ENCODE data around the gene C16orf78. TPM values are rescaled to one million over a fixed set of nuclear protein-coding genes. Genes with fewer than 3 reads are reported as not detected.

C16orf78 gene
- total RNA-seq, 6 experiments from 2014 or later, result not detected

DNA sequence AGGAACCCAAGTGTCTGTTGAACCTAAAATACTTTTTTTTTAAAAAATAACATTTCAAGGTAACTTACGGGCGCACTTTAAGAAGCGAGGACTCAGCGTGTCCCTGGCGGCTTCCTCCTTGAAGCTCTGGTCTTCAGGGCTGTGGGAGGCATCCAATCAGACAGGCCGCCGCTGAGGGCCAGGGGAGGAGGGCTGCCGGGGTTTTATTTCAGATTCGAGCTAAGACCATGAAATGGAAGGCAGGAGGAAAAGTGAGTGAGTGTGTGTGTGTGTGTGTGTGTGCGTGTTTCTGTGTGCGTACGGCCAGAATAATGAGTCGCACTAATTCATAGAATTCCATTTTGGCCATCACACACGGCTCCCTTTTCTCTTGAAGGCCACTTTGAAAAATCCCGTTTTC is 41.1 kb downstream of the C16orf78 start:
- Mint-ChIP-seq H3K27ac (no peak overlapping the region), H3K36me3 (ENCODE audit: low read depth) (no peaks in the 10 kb centered on the region), H3K4me1 (ENCODE audit: low read depth) (no peaks in the 10 kb centered on the region), H3K9me3 (peaks cover 34% of the 10 kb centered on the region), H3K27me3 (ENCODE audit: insufficient read depth) (peaks cover 2% of the 10 kb centered on the region; the same call in 1 of the 2 replicates), H3K4me3 (no peak overlapping the region)
- DNase-seq, result no peak
- TF ChIP-seq, protein P1, sequence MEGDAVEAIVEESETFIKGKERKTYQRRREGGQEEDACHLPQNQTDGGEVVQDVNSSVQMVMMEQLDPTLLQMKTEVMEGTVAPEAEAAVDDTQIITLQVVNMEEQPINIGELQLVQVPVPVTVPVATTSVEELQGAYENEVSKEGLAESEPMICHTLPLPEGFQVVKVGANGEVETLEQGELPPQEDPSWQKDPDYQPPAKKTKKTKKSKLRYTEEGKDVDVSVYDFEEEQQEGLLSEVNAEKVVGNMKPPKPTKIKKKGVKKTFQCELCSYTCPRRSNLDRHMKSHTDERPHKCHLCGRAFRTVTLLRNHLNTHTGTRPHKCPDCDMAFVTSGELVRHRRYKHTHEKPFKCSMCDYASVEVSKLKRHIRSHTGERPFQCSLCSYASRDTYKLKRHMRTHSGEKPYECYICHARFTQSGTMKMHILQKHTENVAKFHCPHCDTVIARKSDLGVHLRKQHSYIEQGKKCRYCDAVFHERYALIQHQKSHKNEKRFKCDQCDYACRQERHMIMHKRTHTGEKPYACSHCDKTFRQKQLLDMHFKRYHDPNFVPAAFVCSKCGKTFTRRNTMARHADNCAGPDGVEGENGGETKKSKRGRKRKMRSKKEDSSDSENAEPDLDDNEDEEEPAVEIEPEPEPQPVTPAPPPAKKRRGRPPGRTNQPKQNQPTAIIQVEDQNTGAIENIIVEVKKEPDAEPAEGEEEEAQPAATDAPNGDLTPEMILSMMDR (IDR thresholded peaks at IDR 0.05), result no peak

DNA sequence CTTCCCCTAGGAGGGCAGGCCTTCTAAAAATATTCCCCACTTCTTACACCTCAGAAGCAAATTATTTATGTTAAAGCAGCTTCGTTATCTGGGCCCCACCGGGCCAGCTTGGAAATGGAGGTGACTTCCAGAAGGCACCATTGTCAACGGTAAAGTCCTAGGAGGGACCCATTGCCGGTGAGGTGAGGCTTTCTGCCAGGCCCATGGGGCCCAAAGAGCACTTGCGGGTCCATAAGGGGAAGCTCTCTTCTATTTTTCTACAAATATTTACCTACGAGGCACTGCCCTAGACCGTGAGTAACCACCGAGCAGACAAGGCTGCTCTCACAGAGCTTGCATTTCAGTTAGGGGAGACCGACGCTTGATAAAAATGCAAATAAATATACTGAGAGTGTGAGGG is 41.5 kb downstream of the C16orf78 start:
- DNase-seq, result no peak
- no peaks in the 10 kb centered on the region for H3K36me3 Mint-ChIP-seq (ENCODE audit: low read depth)
- H3K4me3 Mint-ChIP-seq, result no peak overlapping the region
- peaks cover 34% of the 10 kb centered on the region for H3K9me3 Mint-ChIP-seq
- H3K4me1 Mint-ChIP-seq (ENCODE audit: low read depth), result no peaks in the 10 kb centered on the region
- TF ChIP-seq, protein P1 (IDR thresholded peaks at IDR 0.05), result no peak
- peaks cover 2% of the 10 kb centered on the region; the same call in 1 of the 2 replicates for H3K27me3 Mint-ChIP-seq (ENCODE audit: insufficient read depth)
- no peak overlapping the region for H3K27ac Mint-ChIP-seq

DNA sequence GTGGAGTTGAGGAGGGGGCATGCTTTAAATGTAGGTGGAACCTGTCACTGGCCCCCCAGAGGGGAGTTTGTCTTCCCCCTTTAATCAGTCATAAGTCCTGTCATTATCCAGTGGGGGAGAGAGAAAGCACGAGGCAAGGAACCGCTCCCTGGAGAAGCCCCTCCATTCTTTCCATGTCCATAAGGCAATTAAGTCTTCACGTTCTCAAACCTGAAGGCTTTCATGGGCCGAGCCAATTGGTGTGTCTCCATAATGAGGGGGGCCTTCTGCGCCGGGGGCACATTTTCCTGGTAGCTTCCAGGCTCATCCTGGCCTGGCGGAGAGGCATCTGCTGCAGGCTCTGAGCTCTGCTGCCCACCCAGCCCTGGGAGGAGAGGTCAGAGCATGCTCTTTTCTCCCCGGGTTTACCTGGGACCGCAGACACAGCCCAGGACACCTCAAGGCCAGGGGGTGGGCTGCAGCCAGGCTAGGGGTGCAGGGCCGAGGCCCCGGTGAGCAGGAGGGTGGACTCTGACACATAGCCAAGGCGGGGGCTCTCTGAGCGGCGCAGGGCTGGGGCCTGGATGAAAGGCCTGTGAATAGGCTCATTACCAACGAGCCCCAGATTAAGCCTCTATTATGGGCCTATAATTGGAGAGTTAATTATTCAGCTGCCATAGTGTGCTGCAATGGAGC is 42.5 kb downstream of the C16orf78 start:
- DNase-seq, result no peak
- Mint-ChIP-seq H3K27me3 (ENCODE audit: insufficient read depth) (peaks cover 2% of the 10 kb centered on the region; the same call in 1 of the 2 replicates), H3K27ac (no peak overlapping the region), H3K4me1 (ENCODE audit: low read depth) (no peaks in the 10 kb centered on the region), H3K36me3 (ENCODE audit: low read depth) (no peaks in the 10 kb centered on the region), H3K9me3 (peaks cover 28% of the 10 kb centered on the region; the same call in 1 of the 2 replicates), H3K4me3 (no peak overlapping the region)
- TF ChIP-seq, protein P1 (IDR thresholded peaks at IDR 0.05), result no peak

DNA sequence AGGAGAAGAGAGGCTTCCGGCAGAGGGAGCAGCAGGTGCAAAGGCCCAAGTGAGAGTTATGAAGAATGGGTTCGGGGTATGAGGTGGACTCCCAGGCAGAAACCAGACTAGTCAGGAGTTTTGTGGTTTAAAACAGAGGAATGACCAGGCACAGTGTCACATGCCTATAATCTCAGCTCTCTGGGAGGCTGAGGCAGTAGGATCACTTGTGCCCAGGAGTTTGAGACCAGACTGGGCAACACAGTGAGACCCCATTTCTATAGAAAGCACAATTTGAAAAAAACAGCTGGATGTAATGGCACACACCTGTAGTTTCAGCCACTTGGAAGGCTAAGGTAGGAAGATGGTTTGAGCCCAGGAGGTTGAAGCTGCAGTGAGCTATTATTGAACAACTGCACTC is 43.8 kb downstream of the C16orf78 start:
- no peak for DNase-seq
- Mint-ChIP-seq H3K9me3 (peaks cover 28% of the 10 kb centered on the region; the same call in 1 of the 2 replicates), H3K27ac (no peak overlapping the region), H3K27me3 (ENCODE audit: insufficient read depth) (peaks cover 2% of the 10 kb centered on the region; the same call in 1 of the 2 replicates), H3K4me1 (ENCODE audit: low read depth) (no peaks in the 10 kb centered on the region), H3K36me3 (ENCODE audit: low read depth) (no peaks in the 10 kb centered on the region), H3K4me3 (no peak overlapping the region)
- TF ChIP-seq, protein P1 (IDR thresholded peaks at IDR 0.05), result no peak

DNA sequence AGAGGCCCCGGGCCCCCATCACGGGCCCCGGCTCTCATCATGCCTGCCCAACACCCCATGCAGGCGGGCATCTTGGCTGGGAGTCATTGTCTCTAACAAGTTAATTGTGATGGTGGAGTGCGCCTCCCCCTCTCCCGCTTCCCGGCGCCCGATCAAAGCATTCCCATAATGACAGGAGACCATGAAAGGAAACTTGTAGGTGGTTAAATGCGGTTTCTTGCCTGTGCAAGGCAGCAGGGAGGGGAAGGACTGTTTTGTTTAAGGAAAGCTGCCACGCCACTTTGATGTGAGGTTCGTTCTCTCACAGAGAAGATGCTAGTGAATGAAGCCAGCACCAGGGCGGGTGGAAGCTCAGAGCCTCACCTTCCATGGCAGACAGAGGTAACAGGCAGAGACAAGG is 45.4 kb downstream of the C16orf78 start:
- Mint-ChIP-seq H3K9me3 (peaks cover 35% of the 10 kb centered on the region), H3K4me1 (ENCODE audit: low read depth) (no peaks in the 10 kb centered on the region), H3K27ac (no peak overlapping the region), H3K27me3 (ENCODE audit: insufficient read depth) (peaks cover 2% of the 10 kb centered on the region; the same call in 1 of the 2 replicates), H3K36me3 (ENCODE audit: low read depth) (no peaks in the 10 kb centered on the region), H3K4me3 (no peak overlapping the region)
- TF ChIP-seq, protein P1 (IDR thresholded peaks at IDR 0.05), result no peak
- no peak for DNase-seq

Data from HFFc6 (cell line).